Measurements from ENCODE around the gene ATP5MK. TPM values are rescaled to one million over a fixed set of nuclear protein-coding genes. Genes with fewer than 3 reads are reported as not detected.
"Not testable (repeated sequence)": the region's sequence is repeated elsewhere in the genome, so short reads cannot be mapped to it uniquely, and the experiment has no call there.

The ATP5MK gene
- polyA plus RNA-seq, 1 experiment = 170 TPM

DNA sequence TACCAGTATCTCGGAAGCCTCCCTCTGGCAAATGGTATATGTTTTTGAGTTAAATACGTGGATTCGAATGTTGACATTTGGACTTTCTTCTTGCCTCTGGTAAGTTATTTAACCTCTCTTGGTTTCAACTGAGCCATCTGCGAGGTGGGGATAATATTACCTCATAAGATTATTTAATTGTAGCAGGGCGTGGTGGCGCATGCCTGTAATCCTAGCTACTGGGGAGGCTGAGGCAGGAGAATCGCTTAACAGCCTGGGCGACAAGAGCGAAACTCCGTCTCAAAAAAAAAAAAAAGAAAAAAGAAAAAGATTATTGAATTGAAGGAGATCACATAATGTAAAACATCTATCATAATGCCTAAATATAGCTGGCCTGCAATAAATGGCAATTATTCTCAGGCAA lies 28.9 kb downstream of the ATP5MK start:
- no peaks in the 10 kb centered on the region for H3K36me3 ChIP-seq (ENCODE audit: control insufficient read depth, insufficient read depth, low read length)
- ChIA-PET CTCF (interaction anchor here (0.8 to 1.1 kb wide), 2 partner anchors 12 to 119 kb away, joined by 3 read pairs; no protein-coding TSS in a partner anchor), POLR2A (interaction anchor here (0.6 kb wide), 1 partner anchor 711 kb away, joined by 3 read pairs; no protein-coding TSS in a partner anchor)
- TF ChIP-seq, protein P1, sequence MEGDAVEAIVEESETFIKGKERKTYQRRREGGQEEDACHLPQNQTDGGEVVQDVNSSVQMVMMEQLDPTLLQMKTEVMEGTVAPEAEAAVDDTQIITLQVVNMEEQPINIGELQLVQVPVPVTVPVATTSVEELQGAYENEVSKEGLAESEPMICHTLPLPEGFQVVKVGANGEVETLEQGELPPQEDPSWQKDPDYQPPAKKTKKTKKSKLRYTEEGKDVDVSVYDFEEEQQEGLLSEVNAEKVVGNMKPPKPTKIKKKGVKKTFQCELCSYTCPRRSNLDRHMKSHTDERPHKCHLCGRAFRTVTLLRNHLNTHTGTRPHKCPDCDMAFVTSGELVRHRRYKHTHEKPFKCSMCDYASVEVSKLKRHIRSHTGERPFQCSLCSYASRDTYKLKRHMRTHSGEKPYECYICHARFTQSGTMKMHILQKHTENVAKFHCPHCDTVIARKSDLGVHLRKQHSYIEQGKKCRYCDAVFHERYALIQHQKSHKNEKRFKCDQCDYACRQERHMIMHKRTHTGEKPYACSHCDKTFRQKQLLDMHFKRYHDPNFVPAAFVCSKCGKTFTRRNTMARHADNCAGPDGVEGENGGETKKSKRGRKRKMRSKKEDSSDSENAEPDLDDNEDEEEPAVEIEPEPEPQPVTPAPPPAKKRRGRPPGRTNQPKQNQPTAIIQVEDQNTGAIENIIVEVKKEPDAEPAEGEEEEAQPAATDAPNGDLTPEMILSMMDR (IDR thresholded peaks at IDR 0.05; ENCODE audit: insufficient read depth, low read depth, low read length) = no peak
- DNase-seq (ENCODE audit: low read depth) = no peak
- peak overlapping the region; percentile 95 for H3K4me3 ChIP-seq (ENCODE audit: low read depth, low read length)
- no peaks in the 10 kb centered on the region for H3K27me3 ChIP-seq (ENCODE audit: control insufficient read depth, insufficient read depth, low read length)

DNA sequence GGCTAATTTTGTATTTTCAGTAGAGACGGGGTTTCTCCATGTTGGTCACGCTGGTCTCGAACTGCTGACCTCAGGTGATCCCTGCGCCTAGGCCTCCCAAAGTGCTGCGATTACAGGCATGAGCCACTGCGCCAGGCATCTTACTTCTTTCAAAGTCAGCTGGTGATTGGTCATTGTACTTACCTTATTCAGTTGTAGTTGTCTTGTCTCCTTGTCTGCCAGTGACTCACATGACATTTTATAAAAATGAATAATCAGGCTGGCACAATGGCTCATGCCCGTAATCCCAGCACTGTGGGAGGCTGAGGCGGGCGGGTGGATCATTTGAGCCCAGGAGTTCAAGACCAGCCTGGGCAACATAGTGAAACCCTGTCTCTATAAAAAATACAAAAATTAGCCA lies 35.5 kb downstream of the ATP5MK start:
- H3K4me3 ChIP-seq (ENCODE audit: low read depth, low read length); CTCF ChIA-PET; H3K36me3 ChIP-seq (ENCODE audit: control insufficient read depth, insufficient read depth, low read length); H3K27me3 ChIP-seq (ENCODE audit: control insufficient read depth, insufficient read depth, low read length); DNase-seq (ENCODE audit: low read depth); POLR2A ChIA-PET: not testable (repeated sequence)

DNA sequence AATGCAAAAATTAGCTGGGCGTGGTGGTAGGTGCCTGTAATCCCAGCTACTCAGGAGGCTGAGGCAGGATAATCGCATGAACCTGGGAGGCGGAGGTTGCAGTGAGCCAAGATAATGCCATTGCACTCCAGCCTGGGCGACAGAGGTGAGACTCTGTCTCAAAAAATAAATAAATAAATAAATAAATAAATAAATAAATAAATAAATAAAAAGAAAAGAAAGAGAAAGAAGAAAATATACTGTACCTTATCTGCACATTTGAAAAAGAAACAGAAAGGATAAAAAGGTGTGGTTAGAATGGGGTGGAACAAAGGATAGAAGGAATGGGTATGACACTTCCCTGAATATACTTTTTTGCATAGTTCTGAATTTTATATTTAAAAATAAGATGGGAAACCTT lies 36.8 kb downstream of the ATP5MK start:
- H3K27me3 ChIP-seq (ENCODE audit: control insufficient read depth, insufficient read depth, low read length); DNase-seq (ENCODE audit: low read depth); H3K36me3 ChIP-seq (ENCODE audit: control insufficient read depth, insufficient read depth, low read length); CTCF ChIA-PET; H3K4me3 ChIP-seq (ENCODE audit: low read depth, low read length); POLR2A ChIA-PET: not testable (repeated sequence)

DNA sequence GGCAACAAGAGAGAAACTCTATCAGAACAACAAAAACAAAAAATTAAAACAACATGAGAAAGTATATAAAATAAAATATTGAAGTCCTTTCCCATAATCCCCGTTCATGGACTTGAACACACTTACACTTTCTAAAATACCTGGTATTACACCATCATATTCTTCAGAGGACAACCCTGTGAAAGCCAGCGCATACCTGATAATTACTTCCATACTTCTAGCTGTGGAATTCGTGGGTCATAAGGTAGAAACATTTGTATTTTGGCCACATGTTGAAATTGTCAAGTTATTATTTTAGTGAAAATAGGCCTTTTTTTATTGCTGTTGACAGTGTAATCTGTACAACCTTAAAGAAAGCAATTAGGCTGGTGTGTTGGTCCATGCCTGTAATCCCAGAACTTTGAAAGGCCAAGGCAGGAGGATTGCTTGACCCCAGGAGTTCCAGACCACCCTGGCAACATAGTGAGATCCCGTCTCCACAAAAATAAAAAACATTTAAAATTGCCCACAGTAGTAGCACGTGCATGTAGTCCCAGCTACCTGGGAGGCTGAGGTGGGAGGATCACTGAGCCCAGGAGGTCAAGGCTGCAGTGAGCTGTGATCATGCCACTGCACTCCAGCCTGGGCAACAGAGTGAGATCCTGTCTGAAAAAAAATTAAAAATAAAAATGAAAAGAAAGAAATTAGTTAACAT lies 40.2 kb downstream of the ATP5MK start:
- CTCF ChIA-PET = interaction anchor here (0.7 kb wide), 1 partner anchor 12 kb away, joined by 3 read pairs; the partner anchor contains the start of gene TAF5
- DNase-seq (ENCODE audit: low read depth) = no peak
- POLR2A ChIA-PET = no interaction called here
- H3K36me3 ChIP-seq (ENCODE audit: control insufficient read depth, insufficient read depth, low read length) = no peaks in the 10 kb centered on the region
- TF ChIP-seq, protein P1 (IDR thresholded peaks at IDR 0.05; ENCODE audit: insufficient read depth, low read depth, low read length) = no peak
- H3K27me3 ChIP-seq (ENCODE audit: control insufficient read depth, insufficient read depth, low read length) = no peaks in the 10 kb centered on the region
- H3K4me3 ChIP-seq (ENCODE audit: low read depth, low read length) = no peak overlapping the region

DNA sequence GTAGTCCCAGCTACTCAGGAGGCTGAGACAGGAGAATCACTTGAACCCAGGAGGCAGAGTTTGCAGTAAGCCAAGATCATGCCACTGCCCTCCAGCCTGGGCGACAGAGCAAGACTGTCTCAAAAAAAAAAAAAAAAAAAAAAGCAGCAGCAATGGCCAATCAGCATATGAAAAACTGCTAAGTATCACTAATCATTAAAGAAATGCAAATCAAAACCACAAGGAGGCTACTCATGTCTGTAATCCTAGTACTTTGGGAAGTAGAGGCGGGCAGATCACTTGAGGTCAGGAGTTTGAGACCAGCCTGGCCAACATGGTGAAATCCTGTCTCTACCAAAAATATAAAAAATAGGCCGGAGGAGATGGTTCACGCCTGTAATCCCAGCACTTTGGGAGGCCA lies 41.7 kb downstream of the ATP5MK start:
- H3K4me3 ChIP-seq (ENCODE audit: low read depth, low read length); H3K27me3 ChIP-seq (ENCODE audit: control insufficient read depth, insufficient read depth, low read length); CTCF ChIA-PET; DNase-seq (ENCODE audit: low read depth); H3K36me3 ChIP-seq (ENCODE audit: control insufficient read depth, insufficient read depth, low read length); POLR2A ChIA-PET: not testable (repeated sequence)

DNA sequence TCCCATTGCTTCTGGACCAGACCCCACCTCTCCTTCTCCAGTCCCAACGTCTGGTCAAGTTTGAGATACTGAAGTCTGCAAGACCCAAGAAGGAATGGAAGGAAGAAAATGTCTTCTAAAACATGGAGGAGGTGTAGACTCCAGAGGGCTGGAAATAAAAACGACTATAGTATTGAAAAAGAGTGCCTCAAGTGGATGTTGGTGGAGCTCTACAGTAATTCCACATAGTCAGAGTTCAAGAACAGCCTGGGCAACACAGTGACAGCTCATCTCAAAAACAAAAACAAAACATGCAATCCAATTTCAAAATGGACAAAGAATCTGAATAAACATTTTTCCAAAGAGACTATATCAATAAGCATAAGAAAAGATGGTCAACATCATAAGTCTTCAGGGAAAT lies 43.0 kb downstream of the ATP5MK start:
- ChIA-PET POLR2A (no interaction called here), CTCF (no interaction called here)
- no peaks in the 10 kb centered on the region for H3K27me3 ChIP-seq (ENCODE audit: control insufficient read depth, insufficient read depth, low read length)
- no peaks in the 10 kb centered on the region for H3K36me3 ChIP-seq (ENCODE audit: control insufficient read depth, insufficient read depth, low read length)
- TF ChIP-seq, protein P1 (IDR thresholded peaks at IDR 0.05; ENCODE audit: insufficient read depth, low read depth, low read length) = no peak
- no peak for DNase-seq (ENCODE audit: low read depth)
- H3K4me3 ChIP-seq (ENCODE audit: low read depth, low read length) = no peak overlapping the region

All from BJ (cell line).